HL-60 (cell line): ENCODE results near the gene ASB5.

Experiments used
- DNase-seq, 2 experiments: peaks; one replicate each; pipeline ENCODE4 v3.0.0-alpha.2; 2010 to 2020; ENCODE audit warnings: low read depth in 1 of 2, low spot score in 1 of 2
- H3K27ac ChIP-seq: fragments of 250-450 bp; sonication (Bioruptor Pico); replicated peaks from 2 replicates; pipeline ENCODE4 v1.5.1; 2020; ENCODE audit warnings: mild to moderate bottlenecking, moderate library complexity
- H3K27me3 ChIP-seq: fragments of 250-450 bp; sonication (Bioruptor Pico); 2 replicates; pipeline ENCODE4 v1.5.1; 2021; ENCODE audit warnings: mild to moderate bottlenecking, moderate library complexity; ENCODE audit not compliant: insufficient read depth, poor library complexity, severe bottlenecking
- H3K4me3 ChIP-seq: replicated peaks from 2 replicates; pipeline ENCODE4 v1.5.1; 2011; ENCODE audit warnings: mild to moderate bottlenecking, control low read depth, low read length; ENCODE audit not compliant: insufficient read depth
- CTCF ChIP-seq: IDR thresholded peaks from one replicate; pipeline ENCODE4 v1.5.1; 2011; ENCODE audit warnings: low read length, control low read depth, inconsistent platforms; ENCODE audit not compliant: insufficient read depth
- GABPA ChIP-seq: IDR thresholded peaks from 2 replicates; pipeline ENCODE4 v1.6.1; 2012; ENCODE audit warnings: low read depth
- POLR2AphosphoS5 ChIP-seq: IDR thresholded peaks from 2 replicates; pipeline ENCODE4 v1.6.1; 2012; ENCODE audit warnings: low read depth
- SPI1 ChIP-seq: IDR thresholded peaks from 2 replicates; pipeline ENCODE4 v1.6.1; 2012; ENCODE audit warnings: low read depth, mild to moderate bottlenecking, borderline replicate concordance
- TF ChIP-seq, protein P1 (sequence below): IDR thresholded peaks from 2 replicates; pipeline ENCODE4 v1.6.1; 2012; ENCODE audit warnings: low read depth; ENCODE audit not compliant: insufficient replicate concordance

Gene ASB5

DNA sequence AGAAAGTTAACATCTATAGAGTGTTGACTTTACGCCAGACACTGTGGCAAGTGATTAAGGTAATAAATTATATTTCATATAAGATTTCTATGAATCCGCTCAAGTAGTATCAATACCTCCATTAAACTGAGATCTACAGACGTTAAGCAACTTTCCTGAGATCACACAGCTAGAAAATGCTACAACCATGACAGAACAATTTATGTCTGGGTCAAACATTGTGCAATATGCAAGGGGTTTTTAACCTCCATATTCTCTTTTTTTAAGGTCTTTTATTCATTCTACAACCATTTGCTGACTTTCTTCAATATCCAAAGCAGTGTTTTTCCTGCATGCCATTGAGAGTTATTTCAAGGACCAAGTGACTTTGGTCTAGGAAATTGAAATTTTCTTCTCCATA is 10.9 kb downstream of the ASB5 start:
- no peak overlapping the region for H3K4me3 ChIP-seq
- H3K27ac ChIP-seq = no peak overlapping the region
- DNase-seq = no peak
- TF ChIP-seq SPI1 = no peak
- H3K27me3 ChIP-seq = no peaks in the 10 kb centered on the region

DNA sequence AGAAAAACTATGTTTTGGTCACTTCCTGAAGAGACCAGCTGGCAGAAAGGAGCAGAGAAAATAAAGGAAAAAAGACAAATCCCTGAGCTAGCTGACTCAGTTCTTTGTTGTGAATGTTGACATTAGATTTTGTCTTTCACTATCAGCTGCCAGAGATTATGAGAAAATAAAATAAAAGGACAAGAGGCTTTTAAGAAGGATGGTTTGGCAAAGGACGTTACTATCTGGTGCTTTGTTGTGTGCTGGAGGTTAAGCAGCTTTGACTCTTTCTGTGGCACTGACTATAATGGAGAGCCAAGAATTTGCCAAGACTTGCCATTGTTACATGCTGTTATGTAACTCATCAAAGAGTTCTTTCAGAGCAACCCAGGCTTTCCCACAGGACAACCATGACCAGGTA is 12.1 kb downstream of the ASB5 start:
- no peak for TF ChIP-seq SPI1
- TF ChIP-seq CTCF = no peak
- TF ChIP-seq, protein P1, sequence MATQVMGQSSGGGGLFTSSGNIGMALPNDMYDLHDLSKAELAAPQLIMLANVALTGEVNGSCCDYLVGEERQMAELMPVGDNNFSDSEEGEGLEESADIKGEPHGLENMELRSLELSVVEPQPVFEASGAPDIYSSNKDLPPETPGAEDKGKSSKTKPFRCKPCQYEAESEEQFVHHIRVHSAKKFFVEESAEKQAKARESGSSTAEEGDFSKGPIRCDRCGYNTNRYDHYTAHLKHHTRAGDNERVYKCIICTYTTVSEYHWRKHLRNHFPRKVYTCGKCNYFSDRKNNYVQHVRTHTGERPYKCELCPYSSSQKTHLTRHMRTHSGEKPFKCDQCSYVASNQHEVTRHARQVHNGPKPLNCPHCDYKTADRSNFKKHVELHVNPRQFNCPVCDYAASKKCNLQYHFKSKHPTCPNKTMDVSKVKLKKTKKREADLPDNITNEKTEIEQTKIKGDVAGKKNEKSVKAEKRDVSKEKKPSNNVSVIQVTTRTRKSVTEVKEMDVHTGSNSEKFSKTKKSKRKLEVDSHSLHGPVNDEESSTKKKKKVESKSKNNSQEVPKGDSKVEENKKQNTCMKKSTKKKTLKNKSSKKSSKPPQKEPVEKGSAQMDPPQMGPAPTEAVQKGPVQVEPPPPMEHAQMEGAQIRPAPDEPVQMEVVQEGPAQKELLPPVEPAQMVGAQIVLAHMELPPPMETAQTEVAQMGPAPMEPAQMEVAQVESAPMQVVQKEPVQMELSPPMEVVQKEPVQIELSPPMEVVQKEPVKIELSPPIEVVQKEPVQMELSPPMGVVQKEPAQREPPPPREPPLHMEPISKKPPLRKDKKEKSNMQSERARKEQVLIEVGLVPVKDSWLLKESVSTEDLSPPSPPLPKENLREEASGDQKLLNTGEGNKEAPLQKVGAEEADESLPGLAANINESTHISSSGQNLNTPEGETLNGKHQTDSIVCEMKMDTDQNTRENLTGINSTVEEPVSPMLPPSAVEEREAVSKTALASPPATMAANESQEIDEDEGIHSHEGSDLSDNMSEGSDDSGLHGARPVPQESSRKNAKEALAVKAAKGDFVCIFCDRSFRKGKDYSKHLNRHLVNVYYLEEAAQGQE = no peak
- TF ChIP-seq GABPA = no peak
- TF ChIP-seq POLR2AphosphoS5 = no peak
- DNase-seq = no peak
- H3K27me3 ChIP-seq = no peaks in the 10 kb centered on the region
- H3K27ac ChIP-seq = no peak overlapping the region
- H3K4me3 ChIP-seq = no peak overlapping the region

DNA sequence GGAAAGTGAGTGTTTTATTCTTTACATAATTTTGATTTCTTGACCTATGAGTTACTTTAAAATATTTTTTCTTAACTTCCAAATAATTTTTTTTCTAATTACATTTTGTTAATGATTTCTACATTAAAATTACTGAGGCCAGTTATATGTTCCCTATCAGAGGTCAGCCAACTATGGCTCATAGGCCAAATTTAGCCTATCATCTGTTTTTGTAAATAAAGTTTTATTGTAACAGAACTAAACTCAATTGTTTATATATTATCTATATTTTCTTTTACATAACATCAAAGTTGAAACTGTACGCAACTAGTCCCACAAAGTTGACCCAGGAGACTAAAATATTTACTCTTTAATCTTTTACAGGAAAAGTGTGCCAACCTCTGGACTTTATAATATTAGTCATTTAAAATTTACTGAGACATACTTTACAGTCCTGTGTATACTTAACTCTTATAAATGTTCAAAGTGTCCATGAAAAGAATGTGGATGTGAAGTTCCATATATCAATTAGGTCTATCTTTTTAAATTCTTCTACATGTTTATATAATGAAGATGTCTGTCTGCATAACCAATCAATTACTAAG is 26.2 kb downstream of the ASB5 start:
- no peak for DNase-seq
- Histone ChIP-seq H3K27me3 (no peaks in the 10 kb centered on the region), H3K27ac (no peak overlapping the region), H3K4me3 (no peak overlapping the region)
- TF ChIP-seq, protein P1 = no peak
- TF ChIP-seq POLR2AphosphoS5 (no peak), CTCF (no peak), SPI1 (no peak), GABPA (no peak)

DNA sequence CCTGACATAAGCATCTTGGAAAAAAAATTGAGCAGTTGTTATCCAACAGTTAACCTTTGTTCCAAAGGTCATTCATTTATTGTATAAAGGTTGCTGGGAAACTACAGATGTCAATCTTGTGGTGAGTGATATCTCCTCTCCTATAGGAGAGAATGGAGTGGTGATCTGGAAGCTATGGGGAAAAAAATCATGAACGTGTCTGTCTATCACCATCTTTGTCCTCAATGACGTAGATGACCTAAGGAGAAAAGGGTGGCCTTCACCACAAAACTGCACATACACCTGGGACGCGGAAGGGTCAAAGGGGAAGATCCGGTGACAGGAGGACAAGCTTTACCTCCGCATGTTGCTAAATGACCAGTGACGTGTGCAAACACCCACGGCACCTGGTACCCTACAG is 27.3 kb downstream of the ASB5 start:
- TF ChIP-seq GABPA (no peak), POLR2AphosphoS5 (no peak), SPI1 (no peak), CTCF (no peak)
- TF ChIP-seq, protein P1 = no peak
- no peaks in the 10 kb centered on the region for H3K27me3 ChIP-seq
- no peak overlapping the region for H3K27ac ChIP-seq
- no peak for DNase-seq
- no peak overlapping the region for H3K4me3 ChIP-seq
